Right lobe of liver (tissue), 6 donors: Measurements from ENCODE around the gene ALK. TPM values are rescaled to one million over a fixed set of nuclear protein-coding genes. Genes with fewer than 3 reads are reported as not detected.
A peak's percentile ranks its signal among the peaks of the same experiment; 100 is the strongest.

Source experiments
- ATAC-seq, 4 donors: fragments of 200-7000 bp; cut with Tn5 transposase; one replicate each; pipeline ENCODE4 v1.9.1; 2020; ENCODE audit warnings: mild to moderate bottlenecking in 4 of 4, moderate library complexity in 4 of 4
- DNase-seq, 3 donors: peaks; one replicate each; pipeline ENCODE4 v3.0.0-alpha.2; 2020
- H3K27ac ChIP-seq, 3 donors: fragments of 200-600 bp; one replicate each; pipeline ENCODE4 v1.8.0; 2022
- H3K27me3 ChIP-seq, 2 donors: fragments of 200-600 bp; one replicate each; pipeline ENCODE4 v1.8.0; 2022
- H3K36me3 ChIP-seq, 4 donors: fragments of 200-600 bp; sonication (generic) in 1 of 4; one replicate each; pipeline versions ENCODE4 v1.5.1 to v1.8.0; 2017 to 2022; ENCODE audit warnings: control low read depth in 1 of 4
- H3K4me1 ChIP-seq, 4 donors: fragments of 200-600 bp; sonication (generic) in 1 of 4; one replicate each; pipeline versions ENCODE4 v1.5.1 to v1.8.0; 2017 to 2022; ENCODE audit warnings: control low read depth in 1 of 4
- H3K4me3 ChIP-seq, 3 donors: fragments of 200-600 bp; one replicate each; pipeline ENCODE4 v1.8.0; 2022
- H3K9me3 ChIP-seq, 4 donors: fragments of 200-600 bp; sonication (generic) in 1 of 4; one replicate each; pipeline versions ENCODE4 v1.5.1 to v1.8.0; 2017 to 2022; ENCODE audit warnings: control low read depth in 1 of 4
- POLR2A ChIP-seq: fragments of 450-650 bp; IDR thresholded peaks from one replicate; pipeline ENCODE4 v1.6.1; 2017; ENCODE audit warnings: antibody characterized with exemption, mild to moderate bottlenecking
- WGBS: methylation state at CpG from one replicate; pipeline ENCODE4 v1.1.6; 2018; ENCODE audit warnings: low coverage, low lambda C conversion rate; ENCODE audit not compliant: insufficient coverage; ENCODE audit errors: missing lambda C conversion rate; 5-methylcytosine and 5-hydroxymethylcytosine counted together
- intact Hi-C, 2 donors: fragments of 100-400 bp; cut with DNase I; formaldehyde crosslinking; loops; one replicate each; pipeline versions ENCODE4 v1.11.2 to v1.14.1; 2022
- total RNA-seq, 6 experiments: library from RNA; depleted of rRNA in 2 of 6; stranded (reverse); fragments of >200 nt in 2 of 6; fragmentation: NEBNext Ultra II Directional in 3 of 6; extraction: Animal tissue kit (Norgen Biotek cat#: 25700) in 3 of 6; gene quantifications; one replicate each; pipeline versions ENCODE4 v1.1.0 to v1.2.4, GENCODE V29; 2016 to 2023
- TF ChIP-seq, protein P1 (sequence below), 4 donors: fragments of 200-600 bp in 3 of 4; fragments of 450-650 bp in 1 of 4; IDR thresholded peaks; one replicate each; pipeline versions ENCODE4 v1.5.1 to v1.8.0; 2016 to 2022; ENCODE audit warnings: antibody characterized with exemption in 4 of 4, mild to moderate bottlenecking in 2 of 4
- donor health status: DM: no; HTN: yes; CAD: no.
- donor health status: DM: no; HTN: no; CAD: no.
- donor health status: DM: no; HTN: no; CAD: no.
- donor health status: DM: no; HTN: yes; CAD: no.
- donor health status: DM: no; HTN: yes; CAD: no.

The ALK gene
- total RNA-seq, 6 experiments from 2014 or later: 0.04 to 0.06 TPM; not detected in 4

DNA sequence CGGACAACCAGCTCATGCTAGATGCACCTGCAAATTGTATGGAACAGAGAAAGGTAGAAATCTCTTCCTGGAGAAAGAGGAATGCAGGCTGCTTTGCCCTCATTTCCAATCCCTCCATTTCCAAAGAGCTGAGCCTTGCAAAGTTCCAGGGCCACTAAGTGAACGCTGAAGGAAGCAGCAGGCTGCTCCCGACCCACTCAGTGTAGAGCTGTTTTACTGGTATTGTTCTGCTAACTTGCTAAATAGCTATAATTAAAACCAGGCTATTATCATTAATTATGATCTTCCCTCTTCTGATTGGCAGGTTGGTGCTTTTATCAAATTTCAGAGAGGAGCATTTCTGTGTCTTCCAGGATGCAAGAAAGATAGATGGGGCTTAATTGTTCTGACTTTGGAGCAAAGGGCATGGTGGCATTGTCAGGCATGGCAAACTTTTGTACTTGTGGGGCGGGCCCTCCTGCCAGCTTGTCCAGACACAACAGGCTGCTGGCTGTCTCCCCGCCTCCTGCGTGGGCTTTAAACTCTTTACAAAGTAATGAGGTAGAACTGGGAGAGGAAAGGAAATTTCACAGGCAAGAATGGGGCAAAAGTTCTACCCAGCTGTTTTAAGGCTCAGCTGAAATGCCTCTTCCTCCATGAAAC, 40.2 kb downstream of the ALK start:
- DNase-seq (no peak), ATAC-seq (no peak)
- Histone ChIP-seq H3K36me3 (no peaks in the 10 kb centered on the region), H3K9me3 (no peaks in the 10 kb centered on the region), H3K27me3 (no peaks in the 10 kb centered on the region), H3K4me1 (no peaks in the 10 kb centered on the region), H3K4me3 (no peak overlapping the region), H3K27ac (no peak overlapping the region)
- intact Hi-C loops: no loop called here
- 46% methylated on average over 5 of the region's 6 CpGs for WGBS
- TF ChIP-seq, protein P1, sequence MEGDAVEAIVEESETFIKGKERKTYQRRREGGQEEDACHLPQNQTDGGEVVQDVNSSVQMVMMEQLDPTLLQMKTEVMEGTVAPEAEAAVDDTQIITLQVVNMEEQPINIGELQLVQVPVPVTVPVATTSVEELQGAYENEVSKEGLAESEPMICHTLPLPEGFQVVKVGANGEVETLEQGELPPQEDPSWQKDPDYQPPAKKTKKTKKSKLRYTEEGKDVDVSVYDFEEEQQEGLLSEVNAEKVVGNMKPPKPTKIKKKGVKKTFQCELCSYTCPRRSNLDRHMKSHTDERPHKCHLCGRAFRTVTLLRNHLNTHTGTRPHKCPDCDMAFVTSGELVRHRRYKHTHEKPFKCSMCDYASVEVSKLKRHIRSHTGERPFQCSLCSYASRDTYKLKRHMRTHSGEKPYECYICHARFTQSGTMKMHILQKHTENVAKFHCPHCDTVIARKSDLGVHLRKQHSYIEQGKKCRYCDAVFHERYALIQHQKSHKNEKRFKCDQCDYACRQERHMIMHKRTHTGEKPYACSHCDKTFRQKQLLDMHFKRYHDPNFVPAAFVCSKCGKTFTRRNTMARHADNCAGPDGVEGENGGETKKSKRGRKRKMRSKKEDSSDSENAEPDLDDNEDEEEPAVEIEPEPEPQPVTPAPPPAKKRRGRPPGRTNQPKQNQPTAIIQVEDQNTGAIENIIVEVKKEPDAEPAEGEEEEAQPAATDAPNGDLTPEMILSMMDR (IDR thresholded peaks at IDR 0.05): no peak
- TF ChIP-seq POLR2A: no peak

GRCh38 chr2:29880084-29880483, 41.3 kb downstream of the ALK start:
- Histone ChIP-seq H3K4me1 (no peaks in the 10 kb centered on the region), H3K36me3 (no peaks in the 10 kb centered on the region), H3K27me3 (no peaks in the 10 kb centered on the region), H3K27ac (no peak overlapping the region), H3K4me3 (no peak overlapping the region), H3K9me3 (no peaks in the 10 kb centered on the region)
- ATAC-seq (no peak), DNase-seq (no peak)
- intact Hi-C loops: no loop called here
- TF ChIP-seq, protein P1 (IDR thresholded peaks at IDR 0.05): no peak
- no peak for TF ChIP-seq POLR2A
- WGBS: 17% methylated on average over 1 of the region's 1 CpG

- TF ChIP-seq, protein P1 (IDR thresholded peaks at IDR 0.05): no peak
- no peak for TF ChIP-seq POLR2A
- WGBS: 28% methylated on average over 2 of the region's 2 CpGs
Measured at GRCh38 chr2:29879456-29879855, 41.9 kb downstream of the ALK start.

GRCh38 chr2:29878898-29879297, 42.5 kb downstream of the ALK start:
- intact Hi-C loops: no loop called here
- no peaks in the 10 kb centered on the region for H3K27me3 ChIP-seq
- no peak overlapping the region for H3K27ac ChIP-seq
- no peak for DNase-seq
- H3K4me1 ChIP-seq: no peaks in the 10 kb centered on the region
- TF ChIP-seq POLR2A: no peak
- TF ChIP-seq, protein P1 (IDR thresholded peaks at IDR 0.05): no peak
- H3K36me3 ChIP-seq: no peaks in the 10 kb centered on the region
- ATAC-seq: peak in 1 of 4 donors; percentile 49
- H3K9me3 ChIP-seq: no peaks in the 10 kb centered on the region
- no peak overlapping the region for H3K4me3 ChIP-seq
- WGBS: 50% methylated on average over 2 of the region's 3 CpGs

More at GRCh38 chr2:29879456-29879855, 41.9 kb downstream of the ALK start:
- intact Hi-C loops: no loop called here
- DNase-seq: no peak
- no peak overlapping the region for H3K4me3 ChIP-seq
- no peaks in the 10 kb centered on the region for H3K9me3 ChIP-seq
- ATAC-seq: no peak
- H3K36me3 ChIP-seq: no peaks in the 10 kb centered on the region
- H3K4me1 ChIP-seq: no peaks in the 10 kb centered on the region
- no peaks in the 10 kb centered on the region for H3K27me3 ChIP-seq
- no peak overlapping the region for H3K27ac ChIP-seq
